Measurements from ENCODE around the gene DNAI4.
A peak's percentile ranks its signal among the peaks of the same experiment; 100 is the strongest.

GRCh38 chr1:66925558-66925910 lies 878 bp upstream of the DNAI4 start:
- TF ChIP-seq CTCF (IDR thresholded peaks at IDR 0.05) (no peak), POLR2A (IDR thresholded peaks at IDR 0.05) (peak in 1 of 2 donors; percentile 2)
